Prostate gland (tissue), 2 donors: ENCODE results near the gene UBE2E2. TPM values are rescaled to one million over a fixed set of nuclear protein-coding genes. Genes with fewer than 3 reads are reported as not detected.

ENCODE experiments used
- DNase-seq: peaks from one replicate; pipeline ENCODE4 v3.0.0-alpha.2; 2019; ENCODE audit warnings: low spot score
- H3K27ac ChIP-seq, 2 donors: fragments of 200-600 bp; sonication (generic); 2 replicates each; pipeline ENCODE4 v1.5.1; 2017 to 2019
- H3K27me3 ChIP-seq: fragments of 200-600 bp; sonication (generic); replicated peaks from 2 replicates; pipeline ENCODE4 v1.5.1; 2019; ENCODE audit not compliant: insufficient read depth
- H3K36me3 ChIP-seq, 2 donors: fragments of 200-600 bp; sonication (generic); 1 replicate in 1 of 2; 2 replicates in 1 of 2; pipeline versions ENCODE4 v1.5.1 to v1.8.1; 2017 to 2019
- H3K4me1 ChIP-seq: fragments of 200-600 bp; sonication (generic); replicated peaks from 2 replicates; pipeline ENCODE4 v1.5.1; 2019
- H3K4me3 ChIP-seq, 2 donors: fragments of 200-600 bp; sonication (generic); 2 replicates each; pipeline ENCODE4 v1.5.1; 2017 to 2019
- H3K9me3 ChIP-seq: fragments of 200-600 bp; sonication (generic); 2 replicates; pipeline ENCODE4 v1.5.1; 2017
- POLR2A ChIP-seq: fragments of 450-650 bp; IDR thresholded peaks from one replicate; pipeline ENCODE4 v1.6.1; 2016; ENCODE audit warnings: antibody characterized with exemption, mild to moderate bottlenecking
- POLR2AphosphoS5 ChIP-seq: sonication (generic); formaldehyde crosslinking; IDR thresholded peaks from one replicate; pipeline ENCODE4 v1.6.1; 2017; ENCODE audit warnings: antibody characterized with exemption
- WGBS: methylation state at CpG from one replicate; pipeline ENCODE4 v1.1.5; 2018; 5-methylcytosine and 5-hydroxymethylcytosine counted together
- intact Hi-C: fragments of 100-400 bp; cut with DNase I; formaldehyde crosslinking; loops from one replicate; pipeline ENCODE4 v1.14.2; 2022
- total RNA-seq, 2 donors: library from RNA; depleted of rRNA; stranded (reverse); fragments of >200 nt; gene quantifications; one replicate each; pipeline ENCODE4 v1.1.0, GENCODE V29; 2016
- TF ChIP-seq, protein P1 (sequence below), 4 experiments: fragments of 200-600 bp in 2 of 4; fragments of 450-650 bp in 2 of 4; sonication (generic) in 2 of 4; IDR thresholded peaks; 1 replicate in 3 of 4; 2 replicates in 1 of 4; pipeline ENCODE4 v1.5.1; 2016 to 2019; ENCODE audit warnings: antibody characterized with exemption in 4 of 4, mild to moderate bottlenecking in 2 of 4, moderate library complexity in 2 of 4

UBE2E2 gene
- total RNA-seq, 2 donors from 2014 or later, result 25.9 to 48.7 TPM

DNA sequence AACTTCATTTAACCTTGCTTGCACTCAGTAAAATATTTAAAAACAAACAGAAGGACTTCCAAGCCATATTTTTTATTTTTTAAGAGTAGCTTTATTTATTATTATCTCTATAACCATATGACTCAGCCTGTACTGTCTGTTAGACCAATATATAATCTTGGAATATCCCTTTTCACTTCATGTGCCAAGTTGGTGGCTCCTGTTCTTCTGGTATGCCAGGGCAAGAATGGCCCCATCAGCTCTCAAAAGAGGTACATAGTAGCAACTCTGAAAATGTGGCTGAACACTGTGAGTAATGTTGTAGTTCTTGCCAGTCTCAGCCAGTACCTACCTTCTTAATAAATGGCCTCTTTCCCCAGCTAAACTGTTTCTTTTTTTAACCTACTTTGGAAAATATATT lies 345.6 kb downstream of the UBE2E2 start:
- Histone ChIP-seq H3K4me1 (no peaks in the 10 kb centered on the region), H3K36me3 (no peaks in the 10 kb centered on the region), H3K27ac (no peak overlapping the region), H3K4me3 (no peak overlapping the region), H3K27me3 (no peaks in the 10 kb centered on the region), H3K9me3 (no peaks in the 10 kb centered on the region)
- TF ChIP-seq, protein P1, sequence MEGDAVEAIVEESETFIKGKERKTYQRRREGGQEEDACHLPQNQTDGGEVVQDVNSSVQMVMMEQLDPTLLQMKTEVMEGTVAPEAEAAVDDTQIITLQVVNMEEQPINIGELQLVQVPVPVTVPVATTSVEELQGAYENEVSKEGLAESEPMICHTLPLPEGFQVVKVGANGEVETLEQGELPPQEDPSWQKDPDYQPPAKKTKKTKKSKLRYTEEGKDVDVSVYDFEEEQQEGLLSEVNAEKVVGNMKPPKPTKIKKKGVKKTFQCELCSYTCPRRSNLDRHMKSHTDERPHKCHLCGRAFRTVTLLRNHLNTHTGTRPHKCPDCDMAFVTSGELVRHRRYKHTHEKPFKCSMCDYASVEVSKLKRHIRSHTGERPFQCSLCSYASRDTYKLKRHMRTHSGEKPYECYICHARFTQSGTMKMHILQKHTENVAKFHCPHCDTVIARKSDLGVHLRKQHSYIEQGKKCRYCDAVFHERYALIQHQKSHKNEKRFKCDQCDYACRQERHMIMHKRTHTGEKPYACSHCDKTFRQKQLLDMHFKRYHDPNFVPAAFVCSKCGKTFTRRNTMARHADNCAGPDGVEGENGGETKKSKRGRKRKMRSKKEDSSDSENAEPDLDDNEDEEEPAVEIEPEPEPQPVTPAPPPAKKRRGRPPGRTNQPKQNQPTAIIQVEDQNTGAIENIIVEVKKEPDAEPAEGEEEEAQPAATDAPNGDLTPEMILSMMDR (IDR thresholded peaks at IDR 0.05), result no peak
- no peak for TF ChIP-seq POLR2A
- TF ChIP-seq POLR2AphosphoS5, result no peak
- intact Hi-C loops, result no loop called here
- DNase-seq, result no peak

- Histone ChIP-seq H3K4me3 (no peak overlapping the region), H3K4me1 (no peaks in the 10 kb centered on the region), H3K9me3 (no peaks in the 10 kb centered on the region), H3K36me3 (no peaks in the 10 kb centered on the region), H3K27me3 (no peaks in the 10 kb centered on the region), H3K27ac (no peak overlapping the region)
- TF ChIP-seq, protein P1 (IDR thresholded peaks at IDR 0.05), result no peak
- no peak for TF ChIP-seq POLR2AphosphoS5
- TF ChIP-seq POLR2A, result no peak
- DNase-seq, result no peak
- intact Hi-C loops, result no loop called here
- 94% methylated on average over 8 of the region's 8 CpGs for WGBS
Measured at GRCh38 chr3:23549148-23549910, 346.2 kb downstream of the UBE2E2 start.

DNA sequence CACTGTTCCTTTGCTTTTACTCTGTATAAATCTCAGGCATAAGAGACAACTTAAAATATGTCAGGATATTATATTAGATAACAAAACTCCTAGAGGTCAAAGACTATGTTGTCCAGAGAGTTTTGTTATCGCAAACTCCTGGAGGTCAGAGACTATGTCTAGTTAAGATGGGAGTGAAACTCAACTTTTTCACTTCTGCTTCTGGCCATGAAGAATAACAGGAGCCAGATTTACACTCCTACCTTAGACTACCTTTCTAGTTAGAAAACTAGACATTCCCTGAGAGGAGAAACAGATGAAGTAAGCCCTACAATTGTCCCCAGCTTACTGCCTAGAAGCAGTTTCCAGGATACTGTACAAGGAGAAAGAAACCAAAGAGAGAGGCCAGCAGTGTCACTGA lies 347.3 kb downstream of the UBE2E2 start:
- Histone ChIP-seq H3K4me1 (no peaks in the 10 kb centered on the region), H3K27me3 (no peaks in the 10 kb centered on the region), H3K36me3 (no peaks in the 10 kb centered on the region), H3K4me3 (no peak overlapping the region), H3K27ac (no peak overlapping the region), H3K9me3 (no peaks in the 10 kb centered on the region)
- TF ChIP-seq POLR2A (no peak), POLR2AphosphoS5 (no peak)
- DNase-seq, result no peak
- 100% methylated on average over 1 of the region's 1 CpG for WGBS
- intact Hi-C loops, result no loop called here

DNA sequence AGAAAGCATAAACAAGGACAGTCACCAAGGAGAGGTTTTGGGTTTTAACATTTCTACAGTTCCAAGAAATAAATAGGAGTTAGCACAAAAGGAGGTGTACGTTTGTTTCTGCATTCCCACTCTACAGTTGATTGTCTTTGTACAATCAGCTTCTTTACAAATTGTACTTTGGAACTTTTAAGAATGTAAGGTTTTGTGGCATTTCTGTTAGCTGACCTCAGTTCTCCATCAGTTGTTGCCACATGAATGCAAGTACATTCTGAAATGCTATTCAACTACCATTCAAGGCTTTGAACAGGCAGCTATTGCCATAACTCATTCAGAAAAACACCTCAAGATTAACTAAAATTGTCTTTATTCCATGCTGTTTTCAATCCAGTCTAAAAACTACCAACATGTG lies 349.4 kb downstream of the UBE2E2 start:
- H3K4me1 ChIP-seq, result no peaks in the 10 kb centered on the region
- peaks cover 0 to 2% of the 10 kb centered on the region in 2 donors for H3K36me3 ChIP-seq
- WGBS, result 92% methylated on average over 1 of the region's 1 CpG
- no peak for DNase-seq
- intact Hi-C loops, result no loop called here
- no peaks in the 10 kb centered on the region for H3K9me3 ChIP-seq
- no peak overlapping the region for H3K4me3 ChIP-seq
- H3K27ac ChIP-seq, result no peak overlapping the region
- no peaks in the 10 kb centered on the region for H3K27me3 ChIP-seq
- TF ChIP-seq, protein P1 (IDR thresholded peaks at IDR 0.05), result no peak

GRCh38 chr3:23553353-23553752 lies 350.2 kb downstream of the UBE2E2 start:
- no peak overlapping the region for H3K27ac ChIP-seq
- no peaks in the 10 kb centered on the region for H3K27me3 ChIP-seq
- peaks cover 0 to 2% of the 10 kb centered on the region in 2 donors for H3K36me3 ChIP-seq
- intact Hi-C loops, result no loop called here
- TF ChIP-seq POLR2A (no peak), POLR2AphosphoS5 (no peak)
- TF ChIP-seq, protein P1 (IDR thresholded peaks at IDR 0.05), result no peak
- H3K4me3 ChIP-seq, result no peak overlapping the region
- no peak for DNase-seq
- H3K4me1 ChIP-seq, result no peaks in the 10 kb centered on the region
- 73% methylated on average over 3 of the region's 3 CpGs for WGBS
- H3K9me3 ChIP-seq, result no peaks in the 10 kb centered on the region
